Stomach smooth muscle (tissue), 2 donors: ENCODE measurements around the gene TNNT2.

Source experiments
- H3K27ac ChIP-seq: one replicate; pipeline ENCODE4 v1.7.0; 2013; ENCODE audit warnings: mild to moderate bottlenecking, low read length, inconsistent platforms
- H3K27me3 ChIP-seq, 2 donors: one replicate each; pipeline ENCODE4 v1.7.0; 2013; ENCODE audit warnings: low read length in 2 of 2; ENCODE audit not compliant: insufficient read depth in 2 of 2, control insufficient read depth in 1 of 2
- H3K36me3 ChIP-seq, 2 donors: one replicate each; pipeline ENCODE4 v1.7.0; 2013; ENCODE audit warnings: low read length in 2 of 2; ENCODE audit not compliant: control insufficient read depth in 2 of 2, insufficient read depth in 2 of 2
- H3K4me1 ChIP-seq: one replicate; pipeline ENCODE4 v1.7.0; 2013; ENCODE audit warnings: low read length; ENCODE audit not compliant: control insufficient read depth, insufficient read depth
- H3K4me3 ChIP-seq, 2 donors: one replicate each; pipeline ENCODE4 v1.7.0; 2013; ENCODE audit warnings: low read length in 2 of 2
- H3K9ac ChIP-seq, 2 donors: one replicate each; pipeline ENCODE4 v1.7.0; 2013; ENCODE audit warnings: low read length in 2 of 2, mild to moderate bottlenecking in 1 of 2
- H3K9me3 ChIP-seq, 2 donors: one replicate each; pipeline ENCODE4 v1.7.0; 2013; ENCODE audit warnings: low read length in 2 of 2; ENCODE audit not compliant: control insufficient read depth in 2 of 2
- donor health status: healthy.
- donor health status: Pancreatic carcinoma.

Gene TNNT2

GRCh38 chr1:201348211-201348566, 29.3 kb downstream of the TNNT2 start:
- Histone ChIP-seq H3K9me3 (no peaks in the 10 kb centered on the region), H3K27me3 (peaks cover 4 to 6% of the 10 kb centered on the region in 2 donors), H3K4me1 (no peaks in the 10 kb centered on the region), H3K9ac (no peak overlapping the region), H3K36me3 (no peaks in the 10 kb centered on the region), H3K27ac (no peak overlapping the region), H3K4me3 (no peak overlapping the region)

- Histone ChIP-seq H3K27me3 (peaks cover 2 to 4% of the 10 kb centered on the region in 2 donors), H3K27ac (no peak overlapping the region), H3K36me3 (no peaks in the 10 kb centered on the region), H3K9me3 (no peaks in the 10 kb centered on the region), H3K4me1 (no peaks in the 10 kb centered on the region), H3K9ac (no peak overlapping the region), H3K4me3 (no peak overlapping the region)
Measured at GRCh38 chr1:201347498-201348210, 29.8 kb downstream of the TNNT2 start.

- no peaks in the 10 kb centered on the region for H3K4me1 ChIP-seq
- H3K36me3 ChIP-seq, result no peaks in the 10 kb centered on the region
- no peak overlapping the region for H3K27ac ChIP-seq
- no peak overlapping the region for H3K4me3 ChIP-seq
- peaks cover under 1 to 2% of the 10 kb centered on the region in 2 donors for H3K9me3 ChIP-seq
- peaks cover 2 to 4% of the 10 kb centered on the region in 2 donors for H3K27me3 ChIP-seq
- no peak overlapping the region for H3K9ac ChIP-seq
Measured at GRCh38 chr1:201346987-201347386, 30.5 kb downstream of the TNNT2 start.

DNA sequence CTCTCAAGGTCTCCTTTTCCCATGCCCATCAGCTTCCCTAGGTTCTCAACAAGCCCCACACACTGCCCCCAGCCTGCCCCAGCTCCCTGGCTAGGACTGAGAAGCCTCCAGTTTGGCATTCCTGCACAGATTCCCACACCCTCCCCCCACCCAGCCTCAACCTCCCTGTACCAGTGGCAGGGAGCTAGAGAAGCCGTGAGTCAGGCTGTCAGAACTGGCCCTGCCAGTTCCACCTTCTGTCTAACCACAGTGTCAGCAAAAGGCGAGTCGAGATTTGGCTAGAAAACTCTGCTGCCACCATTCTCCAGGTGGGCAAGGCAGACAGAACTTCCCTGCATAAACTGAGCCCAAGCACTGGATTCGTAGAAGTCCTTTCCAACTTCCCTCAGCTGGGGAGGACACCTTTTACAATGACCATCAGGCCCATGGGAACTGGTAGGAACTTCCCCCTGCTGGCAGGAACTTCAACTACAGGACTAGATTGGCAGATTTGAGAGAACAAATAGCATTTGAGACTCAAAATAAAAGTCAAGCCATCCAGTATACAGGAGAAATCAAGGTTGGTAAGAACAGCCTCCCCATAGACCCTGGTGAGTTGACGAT, 31.0 kb downstream of the TNNT2 start:
- Histone ChIP-seq H3K4me3 (no peak overlapping the region), H3K4me1 (no peaks in the 10 kb centered on the region), H3K9me3 (peaks cover 3 to 4% of the 10 kb centered on the region in 2 donors), H3K9ac (no peak overlapping the region), H3K27ac (no peak overlapping the region), H3K27me3 (peaks cover 2 to 4% of the 10 kb centered on the region in 2 donors), H3K36me3 (no peaks in the 10 kb centered on the region)

GRCh38 chr1:201345081-201345355, 32.5 kb downstream of the TNNT2 start:
- peaks cover 2 to 4% of the 10 kb centered on the region in 2 donors for H3K27me3 ChIP-seq
- no peak overlapping the region for H3K4me3 ChIP-seq
- peaks cover 3 to 4% of the 10 kb centered on the region in 2 donors for H3K9me3 ChIP-seq
- no peak overlapping the region for H3K27ac ChIP-seq
- no peak overlapping the region for H3K9ac ChIP-seq
- no peaks in the 10 kb centered on the region for H3K4me1 ChIP-seq
- no peaks in the 10 kb centered on the region for H3K36me3 ChIP-seq

GRCh38 chr1:201344206-201345080, 33.0 kb downstream of the TNNT2 start:
- no peaks in the 10 kb centered on the region for H3K4me1 ChIP-seq
- no peak overlapping the region for H3K9ac ChIP-seq
- H3K4me3 ChIP-seq, result no peak overlapping the region

GRCh38 chr1:201341377-201341776, 36.1 kb downstream of the TNNT2 start:
- H3K9ac ChIP-seq, result no peak overlapping the region

More at GRCh38 chr1:201344206-201345080, 33.0 kb downstream of the TNNT2 start:
- Histone ChIP-seq H3K36me3 (no peaks in the 10 kb centered on the region), H3K9me3 (peaks cover 3 to 4% of the 10 kb centered on the region in 2 donors), H3K27ac (no peak overlapping the region), H3K27me3 (peaks cover 2 to 4% of the 10 kb centered on the region in 2 donors)

DNA sequence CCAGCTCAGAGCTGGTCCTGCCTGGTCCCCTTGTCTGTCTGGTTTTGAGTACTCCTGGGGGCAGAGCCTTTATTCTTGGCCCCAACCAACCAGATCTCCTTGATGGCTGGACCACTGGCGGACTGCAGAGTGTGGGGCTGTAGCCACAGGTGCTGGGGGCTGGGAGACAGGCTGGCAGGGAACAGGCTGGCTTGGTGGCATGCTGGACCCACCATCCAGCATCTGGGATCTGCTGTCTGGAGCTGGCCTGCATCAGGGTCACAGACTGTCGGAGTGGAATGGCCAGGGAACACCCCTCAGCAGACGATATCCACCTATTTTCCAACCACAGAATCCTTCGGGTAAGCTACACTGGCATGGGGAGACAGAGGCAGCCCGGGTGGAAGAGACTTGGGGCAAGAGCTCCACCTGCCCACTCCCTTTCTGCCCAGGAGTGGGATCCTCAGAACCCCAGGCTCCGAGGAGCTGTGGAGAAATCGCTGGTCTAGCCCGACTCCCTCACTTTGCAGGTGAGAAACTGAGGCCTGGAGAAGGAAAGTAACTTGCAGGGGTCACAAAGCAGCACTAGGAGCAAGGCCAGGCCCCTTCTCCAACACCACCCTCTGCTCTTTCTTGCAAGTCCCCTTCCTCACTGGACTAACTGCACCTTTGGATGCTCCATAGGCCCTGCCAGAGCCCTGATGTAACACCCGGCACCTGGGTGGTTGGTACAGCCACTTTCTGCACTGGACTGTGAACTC, 40.6 kb downstream of the TNNT2 start:
- no peak overlapping the region for H3K4me3 ChIP-seq
- H3K9ac ChIP-seq, result no peak overlapping the region
- no peaks in the 10 kb centered on the region for H3K36me3 ChIP-seq
- no peaks in the 10 kb centered on the region for H3K4me1 ChIP-seq
- H3K27me3 ChIP-seq, result no peaks in the 10 kb centered on the region
- H3K9me3 ChIP-seq, result peaks cover under 1 to 2% of the 10 kb centered on the region in 2 donors
- H3K27ac ChIP-seq, result no peak overlapping the region

More at GRCh38 chr1:201341377-201341776, 36.1 kb downstream of the TNNT2 start:
- H3K27ac ChIP-seq, result no peak overlapping the region
- peaks cover under 1 to 4% of the 10 kb centered on the region in 2 donors for H3K27me3 ChIP-seq
- no peak overlapping the region for H3K4me3 ChIP-seq
- no peaks in the 10 kb centered on the region for H3K36me3 ChIP-seq
- peaks cover 3 to 4% of the 10 kb centered on the region in 2 donors for H3K9me3 ChIP-seq
- no peaks in the 10 kb centered on the region for H3K4me1 ChIP-seq

GRCh38 chr1:201335901-201336300, 41.6 kb downstream of the TNNT2 start:
- H3K9me3 ChIP-seq, result no peaks in the 10 kb centered on the region
- no peaks in the 10 kb centered on the region for H3K27me3 ChIP-seq
- H3K4me1 ChIP-seq, result no peaks in the 10 kb centered on the region
- no peak overlapping the region for H3K27ac ChIP-seq
- H3K4me3 ChIP-seq, result no peak overlapping the region
- H3K36me3 ChIP-seq, result no peaks in the 10 kb centered on the region
- no peak overlapping the region for H3K9ac ChIP-seq

- Histone ChIP-seq H3K4me3 (no peak overlapping the region), H3K9ac (no peak overlapping the region), H3K36me3 (no peaks in the 10 kb centered on the region), H3K9me3 (no peaks in the 10 kb centered on the region), H3K27ac (no peak overlapping the region), H3K4me1 (no peaks in the 10 kb centered on the region), H3K27me3 (no peaks in the 10 kb centered on the region)
Measured at GRCh38 chr1:201335174-201335870, 42.2 kb downstream of the TNNT2 start.
